Tibial nerve (tissue), 4 donors: ENCODE measurements around the gene CRTC1. TPM values are rescaled to one million over a fixed set of nuclear protein-coding genes. Genes with fewer than 3 reads are reported as not detected.

Source experiments
- DNase-seq, 2 donors: peaks; one replicate each; pipeline ENCODE4 v3.0.0-alpha.2; 2019; ENCODE audit warnings: low spot score in 2 of 2
- H3K27ac ChIP-seq, 4 donors: fragments of 200-600 bp; sonication (generic) in 3 of 4; one replicate each; pipeline ENCODE4 v1.5.1; 2017 to 2019; ENCODE audit warnings: mild to moderate bottlenecking in 1 of 4
- H3K27me3 ChIP-seq, 2 donors: fragments of 200-600 bp; sonication (generic) in 1 of 2; one replicate each; pipeline versions ENCODE4 v1.5.1 to v1.6.0; 2017 to 2019
- H3K36me3 ChIP-seq, 3 donors: fragments of 200-600 bp; sonication (generic); one replicate each; pipeline ENCODE4 v1.5.1; 2018 to 2019
- H3K4me1 ChIP-seq, 4 donors: fragments of 200-600 bp; sonication (generic) in 3 of 4; one replicate each; pipeline ENCODE4 v1.5.1; 2017 to 2019
- H3K4me3 ChIP-seq, 4 donors: fragments of 200-600 bp; sonication (generic) in 3 of 4; one replicate each; pipeline ENCODE4 v1.5.1; 2017 to 2019; ENCODE audit warnings: mild to moderate bottlenecking in 1 of 4, moderate library complexity in 1 of 4
- H3K9me3 ChIP-seq, 4 donors: fragments of 200-600 bp; sonication (generic) in 3 of 4; one replicate each; pipeline ENCODE4 v1.5.1; 2017 to 2019
- EP300 ChIP-seq, 2 donors: sonication (generic); formaldehyde crosslinking; IDR thresholded peaks; one replicate each; pipeline ENCODE4 v1.6.1; 2017; ENCODE audit warnings: antibody characterized with exemption in 2 of 2, mild to moderate bottlenecking in 1 of 2
- POLR2A ChIP-seq, 2 donors: fragments of 450-650 bp; IDR thresholded peaks; one replicate each; pipeline ENCODE4 v1.6.1; 2017; ENCODE audit warnings: antibody characterized with exemption in 2 of 2, mild to moderate bottlenecking in 2 of 2, moderate library complexity in 2 of 2
- WGBS, 2 donors: methylation state at CpG; one replicate each; pipeline ENCODE4 v1.1.5; 2018; 5-methylcytosine and 5-hydroxymethylcytosine counted together
- total RNA-seq, 4 donors: library from RNA; depleted of rRNA; stranded (reverse); fragments of >200 nt; gene quantifications; one replicate each; pipeline ENCODE4 v1.1.0, GENCODE V29; 2016
- TF ChIP-seq, protein P1 (sequence below), 5 experiments: fragments of 200-600 bp in 3 of 5; fragments of 450-650 bp in 2 of 5; sonication (generic) in 3 of 5; IDR thresholded peaks; one replicate each; pipeline ENCODE4 v1.5.1; 2016 to 2019; ENCODE audit warnings: antibody characterized with exemption in 5 of 5, mild to moderate bottlenecking in 3 of 5, moderate library complexity in 2 of 5

The CRTC1 gene
- total RNA-seq, 4 donors from 2014 or later = 4.0 to 7.8 (median 6.7) TPM

DNA sequence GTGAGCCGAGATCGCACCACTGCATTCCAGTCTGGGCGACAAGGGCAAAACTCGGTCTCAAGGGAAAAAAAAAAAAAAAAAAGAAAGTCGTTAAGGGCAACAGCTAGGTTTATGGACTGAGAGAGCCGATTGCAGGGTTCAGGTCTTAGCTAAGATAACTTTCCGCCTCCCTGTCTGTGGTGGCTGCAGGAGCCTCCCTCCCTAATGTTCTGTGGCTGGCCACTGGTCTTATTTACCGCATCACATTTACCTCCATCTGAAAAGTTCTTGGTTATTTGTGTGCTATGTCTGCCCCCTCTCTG lies 722 bp upstream of the CRTC1 start:
- 34 to 44% methylated on average over 8 of the region's 8 CpGs for WGBS, 2 donors
- no peaks in the 10 kb centered on the region for H3K27me3 ChIP-seq
- peak overlapping the region in 3 of 4 donors; percentile 48 to 69 (median 50) for H3K4me3 ChIP-seq
- H3K27ac ChIP-seq = peak overlapping the region; percentile 63 to 92 (median 84)
- TF ChIP-seq POLR2A (IDR thresholded peaks at IDR 0.05) (no peak), EP300 (IDR thresholded peaks at IDR 0.05) (no peak)
- TF ChIP-seq, protein P1, sequence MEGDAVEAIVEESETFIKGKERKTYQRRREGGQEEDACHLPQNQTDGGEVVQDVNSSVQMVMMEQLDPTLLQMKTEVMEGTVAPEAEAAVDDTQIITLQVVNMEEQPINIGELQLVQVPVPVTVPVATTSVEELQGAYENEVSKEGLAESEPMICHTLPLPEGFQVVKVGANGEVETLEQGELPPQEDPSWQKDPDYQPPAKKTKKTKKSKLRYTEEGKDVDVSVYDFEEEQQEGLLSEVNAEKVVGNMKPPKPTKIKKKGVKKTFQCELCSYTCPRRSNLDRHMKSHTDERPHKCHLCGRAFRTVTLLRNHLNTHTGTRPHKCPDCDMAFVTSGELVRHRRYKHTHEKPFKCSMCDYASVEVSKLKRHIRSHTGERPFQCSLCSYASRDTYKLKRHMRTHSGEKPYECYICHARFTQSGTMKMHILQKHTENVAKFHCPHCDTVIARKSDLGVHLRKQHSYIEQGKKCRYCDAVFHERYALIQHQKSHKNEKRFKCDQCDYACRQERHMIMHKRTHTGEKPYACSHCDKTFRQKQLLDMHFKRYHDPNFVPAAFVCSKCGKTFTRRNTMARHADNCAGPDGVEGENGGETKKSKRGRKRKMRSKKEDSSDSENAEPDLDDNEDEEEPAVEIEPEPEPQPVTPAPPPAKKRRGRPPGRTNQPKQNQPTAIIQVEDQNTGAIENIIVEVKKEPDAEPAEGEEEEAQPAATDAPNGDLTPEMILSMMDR (IDR thresholded peaks at IDR 0.05) = no peak
- H3K4me1 ChIP-seq = peaks cover 0 to 51% (median 20%) of the 10 kb centered on the region in 4 donors
- no peaks in the 10 kb centered on the region for H3K9me3 ChIP-seq
- no peak for DNase-seq
- no peaks in the 10 kb centered on the region for H3K36me3 ChIP-seq

DNA sequence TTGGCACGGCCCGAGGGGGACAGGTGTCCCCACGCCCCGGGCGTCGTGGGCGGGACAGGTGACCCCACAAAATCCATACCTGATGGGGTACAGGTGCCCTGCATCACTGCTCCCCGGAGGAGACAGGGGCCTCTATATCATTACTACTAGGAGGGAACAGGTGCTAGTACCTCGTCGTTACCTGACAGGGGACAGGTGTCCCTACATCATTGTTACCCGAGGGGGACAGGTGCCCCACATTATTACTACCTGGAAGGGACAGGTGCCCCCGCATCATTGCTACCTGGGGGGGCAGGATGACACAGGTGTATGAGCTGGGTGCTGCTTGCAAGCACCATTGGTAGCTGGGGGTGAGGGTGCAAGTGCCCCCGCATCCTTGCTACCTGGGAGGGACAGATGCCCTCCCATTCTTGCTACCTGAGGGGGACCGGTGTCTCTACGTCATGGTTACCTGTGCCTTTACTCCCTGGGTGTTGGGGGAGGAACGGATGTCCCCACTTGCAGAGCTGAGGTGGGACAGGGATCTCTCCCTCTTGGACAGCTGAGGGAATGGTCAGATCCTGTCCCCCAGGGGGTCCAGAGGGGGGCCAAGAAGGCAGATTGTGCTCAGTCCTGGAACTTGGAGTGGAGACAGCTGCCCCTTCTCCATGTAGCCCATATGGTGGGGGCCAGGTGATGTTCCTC lies 620 bp downstream of the CRTC1 start:
- 21 to 39% methylated on average over 5 to 14 of the region's 16 CpGs for WGBS, 2 donors
- Histone ChIP-seq H3K36me3 (no peaks in the 10 kb centered on the region), H3K4me1 (peaks cover 0 to 38% (median 9%) of the 10 kb centered on the region in 4 donors), H3K27me3 (no peaks in the 10 kb centered on the region), H3K27ac (peak overlapping the region; percentile 67 to 90 (median 79)), H3K4me3 (peak overlapping the region; percentile 45 to 69 (median 53)), H3K9me3 (no peaks in the 10 kb centered on the region)
- no peak for DNase-seq
- TF ChIP-seq POLR2A (IDR thresholded peaks at IDR 0.05) (no peak), EP300 (IDR thresholded peaks at IDR 0.05) (no peak)
- TF ChIP-seq, protein P1 (IDR thresholded peaks at IDR 0.05) = no peak

DNA sequence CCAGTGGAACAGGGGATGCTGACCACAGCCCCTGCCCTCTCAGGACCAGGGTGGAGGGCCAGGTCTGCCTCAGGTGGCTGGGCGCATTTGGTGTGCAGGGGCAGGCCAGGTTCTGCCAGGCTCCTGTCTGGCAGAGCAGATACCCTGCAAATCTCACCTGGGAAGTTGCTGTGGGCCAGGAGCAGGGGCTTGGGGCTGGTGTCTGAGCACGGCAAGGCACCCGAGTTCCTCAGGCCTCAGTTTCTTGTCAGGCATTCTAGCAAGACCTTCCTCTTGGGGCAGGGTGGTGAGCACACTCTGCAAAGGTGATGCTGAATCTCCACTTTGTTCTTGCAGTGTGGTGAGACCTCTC lies 1.1 kb downstream of the CRTC1 start:
- no peaks in the 10 kb centered on the region for H3K9me3 ChIP-seq
- TF ChIP-seq, protein P1 (IDR thresholded peaks at IDR 0.05) = no peak
- TF ChIP-seq POLR2A (IDR thresholded peaks at IDR 0.05) = no peak
- TF ChIP-seq EP300 (IDR thresholded peaks at IDR 0.05) = no peak
- H3K27ac ChIP-seq = peak overlapping the region in 2 of 4 donors; percentile 87 to 90
- peaks cover 0 to 36% (median 9%) of the 10 kb centered on the region in 4 donors for H3K4me1 ChIP-seq
- H3K27me3 ChIP-seq = no peaks in the 10 kb centered on the region
- no peaks in the 10 kb centered on the region for H3K36me3 ChIP-seq
- WGBS, 2 donors = 82 to 95% methylated on average over 2 to 3 of the region's 3 CpGs
- no peak overlapping the region for H3K4me3 ChIP-seq
- DNase-seq = no peak

DNA sequence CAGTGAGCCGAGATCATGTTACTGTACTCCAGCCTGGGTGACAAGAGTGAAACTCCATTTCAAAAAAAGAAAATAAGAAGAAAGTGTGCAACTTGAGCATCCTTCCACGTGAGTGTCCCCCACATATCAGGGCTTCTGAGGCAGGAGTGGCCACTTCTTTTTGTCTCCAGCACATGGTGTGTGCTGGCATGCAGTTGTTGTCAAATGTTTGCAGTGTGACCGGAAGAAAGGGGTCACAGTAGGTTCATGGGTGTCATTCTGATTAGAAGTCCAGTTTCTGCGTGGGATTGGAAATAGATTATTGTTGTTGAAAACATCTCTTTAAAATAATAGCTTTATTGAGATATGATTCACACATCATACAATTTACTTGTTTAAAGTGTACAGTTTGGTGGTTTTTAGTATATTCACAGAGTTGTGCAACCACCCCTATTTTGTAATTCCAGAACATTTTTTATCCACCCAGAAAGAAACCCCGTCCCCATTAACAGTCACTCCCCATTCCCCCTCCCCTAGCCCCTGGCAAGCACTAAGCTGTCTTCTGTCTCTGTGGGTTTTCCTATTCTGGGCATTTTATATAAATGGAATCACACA lies 2.2 kb downstream of the CRTC1 start:
- peak overlapping the region in 1 of 4 donors; percentile 33 for H3K27ac ChIP-seq
- H3K4me3 ChIP-seq = no peak overlapping the region
- 47 to 52% methylated on average over 5 of the region's 5 CpGs for WGBS, 2 donors
- peaks cover 0 to 36% (median 9%) of the 10 kb centered on the region in 4 donors for H3K4me1 ChIP-seq
- TF ChIP-seq POLR2A (IDR thresholded peaks at IDR 0.05) = no peak
- TF ChIP-seq, protein P1 (IDR thresholded peaks at IDR 0.05) = no peak
- H3K27me3 ChIP-seq = no peaks in the 10 kb centered on the region
- H3K9me3 ChIP-seq = no peaks in the 10 kb centered on the region
- DNase-seq = no peak
- no peaks in the 10 kb centered on the region for H3K36me3 ChIP-seq

DNA sequence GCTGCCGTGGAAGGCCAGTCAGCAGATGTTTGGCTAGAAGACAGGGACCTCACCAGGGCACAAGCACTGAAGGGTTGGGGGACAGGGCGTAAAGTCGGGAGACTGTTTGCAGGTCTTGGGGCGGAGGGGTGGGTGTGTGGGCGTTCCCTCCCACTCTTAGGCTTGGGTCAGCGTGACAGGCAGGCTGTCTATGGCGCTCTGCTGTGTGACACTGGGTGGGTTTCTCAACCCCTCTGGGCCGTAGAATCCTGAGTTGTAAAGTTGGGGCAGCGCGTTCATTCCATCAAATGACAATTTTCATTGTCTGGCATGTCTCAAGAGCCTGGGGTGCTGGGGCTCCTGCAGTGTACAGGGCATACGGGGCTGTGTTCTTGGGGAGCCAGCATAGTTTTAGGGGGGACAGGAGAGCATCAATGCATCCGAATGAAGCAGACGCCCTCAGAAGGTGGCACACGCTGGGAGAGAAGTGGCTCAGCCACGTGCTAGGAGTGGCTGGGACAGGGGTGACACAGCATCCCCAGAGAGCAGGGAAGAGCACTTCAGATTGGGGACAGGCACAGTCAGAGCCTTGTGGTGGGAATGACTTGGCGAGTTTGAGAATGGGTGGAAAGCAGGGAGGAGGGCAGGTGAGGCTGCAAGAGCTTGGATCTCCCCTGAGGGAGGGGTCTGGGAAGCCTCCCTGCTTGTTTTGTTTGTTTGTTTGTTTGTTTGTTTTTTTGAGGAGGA lies 4.4 kb downstream of the CRTC1 start:
- 89 to 95% methylated on average over 14 to 16 of the region's 16 CpGs for WGBS, 2 donors

More for the DNA sequence above, 4.4 kb downstream of the CRTC1 start:
- TF ChIP-seq, protein P1 (IDR thresholded peaks at IDR 0.05) = no peak
- TF ChIP-seq EP300 (IDR thresholded peaks at IDR 0.05) (no peak), POLR2A (IDR thresholded peaks at IDR 0.05) (no peak)
- DNase-seq = no peak
- Histone ChIP-seq H3K9me3 (no peaks in the 10 kb centered on the region), H3K36me3 (no peaks in the 10 kb centered on the region), H3K27me3 (no peaks in the 10 kb centered on the region), H3K4me1 (peaks cover 0 to 30% (median 9%) of the 10 kb centered on the region in 4 donors), H3K4me3 (no peak overlapping the region), H3K27ac (no peak overlapping the region)
